ENCODE measurements around the gene CCN6.
A peak's percentile ranks its signal among the peaks of the same experiment; 100 is the strongest.

The CCN6 gene

GRCh38 chr6:112054001-112054400 lies at the start of gene CCN6:
Gene CCN6, plus strand, starts transcription at chr6:112054104. Its CDS starts 254 bp downstream, at chr6:112054358.
- no peak for DNase-seq (ENCODE audit: low spot score)

GRCh38 chr6:112004201-112005012 lies 49.5 kb upstream of the CCN6 start:
- no peak for DNase-seq (ENCODE audit: low spot score)

- no peak for DNase-seq (ENCODE audit: low spot score)
Measured at GRCh38 chr6:112005013-112005371, 48.9 kb upstream of the CCN6 start.

- DNase-seq (ENCODE audit: low spot score): no peak
Measured at GRCh38 chr6:112007254-112007653, 46.6 kb upstream of the CCN6 start.

GRCh38 chr6:112007805-112008204 lies 46.1 kb upstream of the CCN6 start:
- no peak for DNase-seq (ENCODE audit: low spot score)

- no peak for DNase-seq (ENCODE audit: low spot score)
Measured at GRCh38 chr6:112008482-112008881, 45.4 kb upstream of the CCN6 start.

GRCh38 chr6:112010328-112010727 lies 43.6 kb upstream of the CCN6 start:
- peak; percentile 14 for DNase-seq (ENCODE audit: low spot score)

GRCh38 chr6:112013051-112013450 lies 40.9 kb upstream of the CCN6 start:
- DNase-seq (ENCODE audit: low spot score): peak; percentile 30

- DNase-seq (ENCODE audit: low spot score): peak; percentile 11
Measured at GRCh38 chr6:112014483-112014882, 39.4 kb upstream of the CCN6 start.

GRCh38 chr6:112015725-112016124 lies 38.2 kb upstream of the CCN6 start:
- no peak for DNase-seq (ENCODE audit: low spot score)

GRCh38 chr6:112016320-112016719 lies 37.6 kb upstream of the CCN6 start:
- DNase-seq (ENCODE audit: low spot score): no peak

- DNase-seq (ENCODE audit: low spot score): no peak
Measured at GRCh38 chr6:112017169-112017568, 36.7 kb upstream of the CCN6 start.

GRCh38 chr6:112017760-112018537 lies 36.0 kb upstream of the CCN6 start:
- DNase-seq (ENCODE audit: low spot score): no peak

- DNase-seq (ENCODE audit: low spot score): peak; percentile 78
Measured at GRCh38 chr6:112018619-112019416, 35.1 kb upstream of the CCN6 start.

GRCh38 chr6:112019589-112019988 lies 34.3 kb upstream of the CCN6 start:
- no peak for DNase-seq (ENCODE audit: low spot score)

- no peak for DNase-seq (ENCODE audit: low spot score)
Measured at GRCh38 chr6:112021691-112022310, 32.1 kb upstream of the CCN6 start.

- no peak for DNase-seq (ENCODE audit: low spot score)
Measured at GRCh38 chr6:112022749-112023148, 31.2 kb upstream of the CCN6 start.

- DNase-seq (ENCODE audit: low spot score): no peak
Measured at GRCh38 chr6:112024464-112024863, 29.4 kb upstream of the CCN6 start.

- DNase-seq (ENCODE audit: low spot score): no peak
Measured at GRCh38 chr6:112026933-112027332, 27.0 kb upstream of the CCN6 start.

GRCh38 chr6:112027942-112028674 lies 25.8 kb upstream of the CCN6 start:
- DNase-seq (ENCODE audit: low spot score): no peak

- no peak for DNase-seq (ENCODE audit: low spot score)
Measured at GRCh38 chr6:112029045-112029822, 24.7 kb upstream of the CCN6 start.
